HG03457 (cell line): Measurements from ENCODE around the gene ZNF581.

ENCODE experiments used
- ATAC-seq: cut with Tn5 transposase; IDR thresholded peaks from one replicate; pipeline ENCODE4 v1.9.1; 2021; ENCODE audit warnings: moderate number of reproducible peaks; ENCODE audit not compliant: unreplicated experiment

Gene ZNF581, protein sequence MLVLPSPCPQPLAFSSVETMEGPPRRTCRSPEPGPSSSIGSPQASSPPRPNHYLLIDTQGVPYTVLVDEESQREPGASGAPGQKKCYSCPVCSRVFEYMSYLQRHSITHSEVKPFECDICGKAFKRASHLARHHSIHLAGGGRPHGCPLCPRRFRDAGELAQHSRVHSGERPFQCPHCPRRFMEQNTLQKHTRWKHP

DNA sequence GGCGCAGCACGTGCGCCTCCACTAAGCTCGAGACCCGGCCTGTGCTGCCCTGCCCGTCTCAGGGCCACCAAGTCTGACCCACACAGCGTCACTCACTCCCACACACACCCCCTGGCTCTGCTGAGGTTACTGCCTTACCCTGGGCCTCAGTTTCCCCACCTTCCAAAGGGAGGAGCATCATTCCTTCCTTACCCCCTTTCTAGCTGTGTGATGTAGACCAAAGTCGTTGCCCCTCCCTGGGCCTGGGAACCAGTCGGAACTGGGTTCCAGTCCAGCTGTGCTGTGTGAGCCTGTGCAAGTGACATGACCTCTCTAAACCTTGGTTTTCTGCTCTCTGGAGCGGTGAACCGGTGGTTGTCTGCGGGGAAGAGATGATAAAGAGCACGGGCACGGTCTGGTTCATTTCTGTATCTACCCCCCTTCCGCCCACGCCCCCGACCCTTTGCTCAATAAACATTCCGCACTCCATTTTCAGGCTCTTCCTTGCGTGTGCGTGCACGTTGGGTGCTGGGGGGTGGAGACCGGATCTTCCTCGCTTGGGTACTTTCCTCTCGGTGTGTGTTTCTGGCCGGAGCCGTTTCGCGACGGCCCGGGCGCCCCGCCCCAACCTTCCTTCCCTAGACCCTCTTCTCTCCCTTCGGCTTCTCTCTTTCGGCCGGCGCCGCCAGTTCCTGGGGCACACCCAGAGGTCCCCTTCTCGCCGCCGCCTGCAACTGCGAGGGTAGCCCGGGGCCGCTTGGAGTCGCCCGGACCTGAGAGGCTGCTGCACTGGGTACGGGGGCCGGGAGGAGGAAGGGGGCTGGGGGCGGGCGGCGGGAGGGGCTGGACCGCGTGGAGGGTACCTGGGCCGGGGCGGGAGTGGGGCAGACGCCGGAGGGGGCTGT lies at the start of gene ZNF581:
Gene ZNF581, plus strand, starts transcription at position 647 of the 884 bp plus-strand sequence. CDS start 923 bp downstream, outside the sequence.
- no peak for ATAC-seq

DNA sequence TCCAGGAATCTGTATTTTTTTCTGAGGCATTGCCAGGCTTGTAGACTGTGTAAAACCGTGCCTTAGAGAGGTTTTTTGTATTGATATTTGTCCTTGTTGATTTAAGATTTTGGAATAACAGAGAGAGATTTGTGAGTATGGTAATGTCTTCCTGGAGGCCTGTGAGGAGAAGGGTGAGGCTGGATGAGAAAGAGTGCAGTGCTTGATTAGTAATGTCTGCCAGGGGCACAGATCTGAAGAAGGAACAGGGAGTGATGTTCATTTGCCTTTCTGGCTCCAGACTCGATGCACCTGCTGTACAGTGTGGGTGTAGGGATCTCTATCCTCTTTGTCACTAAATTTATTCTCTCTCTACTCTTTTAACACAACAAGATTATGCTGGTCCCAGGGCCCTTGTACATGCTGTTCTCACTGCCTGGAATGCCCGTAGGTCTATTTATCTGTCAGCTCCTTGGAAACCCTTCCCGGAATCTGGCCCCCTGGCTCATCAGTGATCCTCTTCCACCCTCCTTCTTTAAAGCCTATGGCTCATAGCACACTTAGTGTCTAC lies 48.4 kb upstream of the ZNF581 start:
- ATAC-seq, result no peak

DNA sequence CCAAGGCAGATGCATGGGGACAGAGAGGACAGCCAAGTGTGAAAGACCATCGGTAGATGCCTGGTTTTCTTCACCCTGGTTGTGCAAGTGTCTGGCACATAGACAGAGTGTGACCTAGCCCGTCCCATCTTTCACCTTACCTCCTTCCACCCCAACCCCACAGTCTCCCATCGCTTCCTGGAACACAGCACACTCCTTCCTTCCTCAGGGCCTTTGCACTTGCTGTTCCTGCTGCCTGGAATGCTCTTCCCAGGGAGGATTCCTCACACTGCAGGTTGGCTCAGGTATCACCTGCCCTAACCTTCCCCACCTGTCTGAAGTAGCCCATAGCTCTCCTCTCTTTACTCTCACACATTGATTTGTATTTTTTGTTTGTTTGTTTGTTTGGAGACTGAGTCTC lies 47.1 kb upstream of the ZNF581 start:
- no peak for ATAC-seq

DNA sequence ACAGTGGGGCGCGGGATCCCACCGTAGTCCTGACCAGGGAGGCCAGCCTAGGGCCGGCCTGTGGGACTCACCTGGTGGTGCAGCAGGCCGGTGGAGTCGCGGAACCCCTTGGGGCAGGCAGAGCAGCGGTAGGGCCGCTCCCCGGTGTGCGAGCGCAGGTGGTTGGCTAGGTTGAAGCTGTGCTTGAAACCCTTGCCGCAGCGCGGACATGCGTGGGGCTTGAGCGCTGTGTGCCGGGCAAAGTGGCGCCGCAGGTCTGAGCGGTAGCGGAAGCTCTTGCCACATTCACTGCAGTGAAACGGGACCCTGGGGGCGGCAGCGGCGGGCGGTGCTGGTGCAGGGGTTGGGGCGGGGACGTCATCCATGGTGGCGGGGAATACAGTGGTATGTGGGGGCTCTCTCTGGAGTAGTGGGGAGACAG lies 45.9 kb upstream of the ZNF581 start:
- no peak for ATAC-seq

DNA sequence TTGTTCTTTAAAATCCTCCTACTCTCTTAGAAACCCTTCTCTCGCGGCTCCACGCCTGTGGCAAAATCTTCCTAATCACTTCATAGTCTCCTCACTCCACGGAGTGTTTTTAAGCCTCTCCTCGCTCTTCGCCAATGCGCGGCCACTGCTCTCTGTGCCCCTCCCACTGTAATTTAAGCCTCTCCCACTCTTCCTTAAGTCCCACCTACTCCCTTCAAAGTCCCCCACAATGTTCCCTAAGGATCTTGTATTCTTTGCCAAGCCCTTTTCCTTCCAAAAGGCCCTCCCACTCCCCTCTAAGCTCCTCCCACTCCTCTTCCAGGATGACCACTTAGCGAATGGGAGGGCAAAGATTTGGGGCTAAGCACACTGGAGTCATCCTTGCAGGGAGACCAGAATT lies 45.4 kb upstream of the ZNF581 start:
- no peak for ATAC-seq

DNA sequence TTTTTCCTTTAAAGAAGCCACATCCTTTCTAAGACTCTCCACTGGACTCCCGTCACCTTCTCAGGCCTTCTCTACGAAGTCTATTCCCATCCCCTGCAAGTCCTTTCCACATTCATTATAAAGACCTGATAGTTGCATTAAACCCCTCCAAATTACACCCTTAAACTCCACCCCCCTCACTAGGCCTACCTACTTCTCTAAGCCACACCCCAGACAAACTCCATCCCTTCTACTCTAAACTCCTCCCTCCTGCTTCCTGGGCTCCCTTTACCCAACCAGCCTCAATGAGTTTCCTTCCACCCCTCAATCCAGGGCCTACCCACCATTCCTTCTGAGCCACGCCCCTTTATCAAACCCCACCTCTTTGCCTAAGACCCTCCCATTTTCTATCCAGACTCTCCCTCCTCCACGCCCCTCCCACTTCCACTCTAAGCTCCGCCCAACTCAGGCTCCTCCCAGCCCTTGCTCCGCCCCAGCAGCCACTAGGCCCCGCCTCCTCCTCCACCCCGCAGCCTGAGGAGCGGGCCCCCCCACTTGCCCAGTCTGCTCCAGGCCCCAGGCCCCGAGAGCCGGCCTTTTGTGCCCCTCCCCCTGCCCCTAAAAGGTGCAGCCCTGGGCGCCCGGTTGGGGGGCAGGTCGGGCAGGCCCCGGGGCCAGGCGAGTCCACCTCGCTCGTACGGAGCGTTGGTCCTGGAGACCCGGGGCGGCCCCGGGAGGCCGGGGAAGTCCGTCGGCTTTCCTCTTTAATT lies 44.6 kb upstream of the ZNF581 start:
- peak; percentile 38 for ATAC-seq

DNA sequence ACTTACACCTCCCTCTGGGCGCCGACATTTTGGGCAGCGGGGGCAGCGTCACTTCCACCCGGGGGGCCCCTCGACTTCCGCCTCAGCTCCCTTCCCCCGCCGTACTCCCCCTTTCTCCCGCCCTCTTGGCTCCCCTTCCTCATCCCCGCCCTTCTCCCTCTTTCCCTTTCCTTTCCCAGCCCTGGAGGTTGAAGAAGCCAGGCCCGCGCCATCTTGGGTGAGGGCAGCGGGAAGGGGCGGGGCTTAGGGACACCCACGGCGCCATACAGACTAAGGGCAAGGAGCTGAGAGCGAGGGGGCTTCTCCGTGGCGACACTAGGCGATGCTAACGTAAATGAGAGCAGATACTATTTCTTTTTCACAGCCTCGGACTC lies 44.0 kb upstream of the ZNF581 start, which contains the start of gene FIZ1:
Gene FIZ1, minus strand, starts transcription at position 50 of the 374 bp plus-strand sequence. CDS start 1,652 bp downstream, outside the sequence.
- ATAC-seq, result peak; percentile 34

DNA sequence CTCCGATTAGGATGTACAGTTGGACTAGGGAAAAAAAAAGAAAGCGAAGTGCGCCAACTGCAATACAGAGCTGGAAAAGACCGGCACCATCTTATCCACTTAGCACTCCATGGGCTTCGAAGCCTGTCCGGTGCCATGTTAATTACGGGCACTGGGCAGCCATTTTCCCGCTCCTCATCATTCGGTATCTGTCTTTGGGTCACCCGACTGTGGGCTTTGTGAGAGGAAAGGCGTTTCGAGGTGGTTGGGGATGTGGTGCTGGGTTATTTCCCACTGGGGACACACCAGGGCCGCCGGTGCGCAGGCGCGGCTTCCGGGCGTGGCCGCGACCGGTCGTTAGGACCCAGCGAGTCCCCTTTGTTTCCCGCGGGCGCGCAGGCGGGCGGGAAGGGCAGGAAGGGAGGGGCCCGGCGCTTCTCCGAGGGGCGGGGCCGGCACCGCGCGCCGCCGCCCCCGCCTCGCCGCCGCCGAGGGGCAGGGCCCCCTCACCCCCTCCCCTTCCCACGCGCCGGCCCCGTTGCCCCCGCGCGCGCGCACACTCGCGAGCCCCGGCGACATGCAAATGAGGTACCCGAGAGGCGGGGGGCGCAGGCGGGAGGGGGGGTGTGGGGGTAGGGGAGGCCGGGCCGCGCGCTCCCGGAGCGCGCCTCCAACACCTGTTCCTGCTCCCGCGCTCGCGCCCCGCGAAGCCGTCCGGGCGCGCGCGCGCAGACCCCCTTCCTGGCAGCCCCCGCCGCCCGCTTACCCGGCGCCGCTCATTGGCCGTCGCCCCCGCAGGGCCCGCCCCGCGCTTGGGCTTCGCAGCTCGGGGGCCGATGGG lies 43.4 kb upstream of the ZNF581 start, which contains the start of gene ZNF524:
Gene ZNF524, plus strand, starts transcription at position 447 of the 820 bp plus-strand sequence. CDS start 1,825 bp downstream, outside the sequence.
- ATAC-seq, result peak; percentile 31

DNA sequence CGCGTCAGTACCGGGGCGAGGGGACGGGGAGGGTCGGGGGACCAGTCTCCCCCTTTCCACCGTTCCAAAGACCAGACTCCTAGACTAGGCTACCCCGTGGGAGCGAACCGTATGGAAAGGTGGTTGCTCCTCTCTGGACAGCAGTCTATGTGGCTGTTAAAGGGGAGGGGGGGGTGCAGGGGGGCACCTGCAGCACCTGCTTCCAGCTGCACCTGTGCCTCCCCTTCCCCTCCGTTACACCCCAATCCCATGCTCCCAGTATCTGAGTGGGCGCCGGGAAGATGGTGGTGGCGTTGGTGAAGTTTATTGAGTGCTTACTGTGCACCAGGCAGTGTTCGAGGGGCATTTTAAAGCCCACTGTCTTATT lies 42.8 kb upstream of the ZNF581 start:
- ATAC-seq, result no peak

DNA sequence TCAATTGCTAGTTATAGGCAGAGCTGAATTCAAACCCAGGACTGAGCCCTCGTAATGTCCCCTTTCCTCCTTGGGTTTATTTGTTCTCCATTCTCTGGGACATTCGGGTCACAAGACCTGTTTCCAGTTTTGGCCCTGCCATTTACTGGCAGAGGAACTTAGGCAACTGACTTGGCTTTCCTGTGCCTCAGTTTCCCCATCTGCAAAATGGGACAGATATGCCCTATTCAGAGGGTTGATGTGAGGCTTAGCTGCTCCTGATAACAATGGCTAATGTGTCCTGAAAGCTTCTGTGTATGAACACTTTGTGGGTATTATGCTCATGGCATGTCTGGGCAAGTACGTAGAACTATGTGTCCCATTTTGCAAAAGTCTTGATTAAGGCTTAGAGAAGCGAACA lies 42.4 kb upstream of the ZNF581 start:
- no peak for ATAC-seq

DNA sequence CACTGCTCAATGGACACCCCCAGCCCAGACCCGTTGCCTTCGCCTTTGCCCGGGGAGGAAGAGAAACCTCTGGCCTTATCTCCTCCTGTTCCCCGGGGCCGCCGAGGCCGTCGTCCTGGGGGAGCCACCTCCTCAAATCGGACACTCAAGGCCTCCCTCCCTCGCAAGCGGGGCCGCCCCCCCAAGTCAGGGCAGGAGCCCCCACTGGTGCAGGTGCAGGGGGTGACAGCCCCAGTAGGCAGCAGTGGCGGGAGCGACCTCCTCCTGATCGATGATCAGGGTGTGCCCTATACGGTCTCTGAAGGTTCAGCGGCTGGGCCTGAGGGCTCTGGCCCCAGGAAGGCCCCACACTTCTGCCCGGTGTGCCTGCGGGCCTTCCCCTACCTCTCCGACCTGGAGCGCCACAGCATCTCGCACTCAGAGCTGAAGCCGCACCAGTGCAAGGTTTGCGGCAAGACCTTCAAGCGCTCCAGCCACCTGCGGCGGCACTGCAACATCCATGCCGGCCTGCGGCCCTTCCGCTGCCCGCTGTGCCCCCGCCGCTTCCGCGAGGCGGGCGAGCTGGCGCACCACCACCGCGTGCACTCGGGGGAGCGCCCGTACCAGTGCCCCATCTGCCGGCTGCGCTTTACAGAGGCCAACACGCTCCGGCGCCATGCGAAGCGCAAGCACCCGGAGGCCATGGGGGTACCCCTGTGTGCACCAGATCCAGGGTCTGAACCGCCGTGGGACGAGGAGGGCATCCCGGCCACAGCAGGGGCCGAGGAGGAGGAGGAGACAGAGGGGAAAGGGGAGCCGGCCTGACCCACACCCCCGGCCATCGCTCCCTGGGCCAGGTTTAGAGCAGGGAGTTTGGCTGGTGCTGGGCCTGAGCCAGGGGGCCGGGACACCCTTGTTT lies 41.1 kb upstream of the ZNF581 start:
- no peak for ATAC-seq

DNA sequence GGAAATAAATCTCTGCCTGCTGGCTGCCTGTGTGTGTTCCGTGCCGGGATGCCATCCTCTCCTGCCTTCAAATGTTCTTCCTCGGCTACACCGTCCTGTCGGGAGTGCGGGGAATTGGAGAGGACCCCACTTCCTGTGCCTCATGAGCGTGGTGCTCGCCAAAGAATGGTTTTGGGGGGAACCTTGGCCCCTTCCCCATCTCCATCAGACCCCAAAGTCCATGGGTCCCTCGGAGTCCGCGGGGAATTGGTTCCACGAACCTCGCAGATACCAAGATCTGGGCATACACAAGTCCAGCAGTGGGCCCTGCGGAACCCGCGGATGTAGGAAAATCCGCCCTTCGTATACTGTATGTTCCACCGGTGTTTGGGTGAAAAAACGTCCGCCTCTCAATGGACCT lies 40.3 kb upstream of the ZNF581 start:
- ATAC-seq, result no peak

DNA sequence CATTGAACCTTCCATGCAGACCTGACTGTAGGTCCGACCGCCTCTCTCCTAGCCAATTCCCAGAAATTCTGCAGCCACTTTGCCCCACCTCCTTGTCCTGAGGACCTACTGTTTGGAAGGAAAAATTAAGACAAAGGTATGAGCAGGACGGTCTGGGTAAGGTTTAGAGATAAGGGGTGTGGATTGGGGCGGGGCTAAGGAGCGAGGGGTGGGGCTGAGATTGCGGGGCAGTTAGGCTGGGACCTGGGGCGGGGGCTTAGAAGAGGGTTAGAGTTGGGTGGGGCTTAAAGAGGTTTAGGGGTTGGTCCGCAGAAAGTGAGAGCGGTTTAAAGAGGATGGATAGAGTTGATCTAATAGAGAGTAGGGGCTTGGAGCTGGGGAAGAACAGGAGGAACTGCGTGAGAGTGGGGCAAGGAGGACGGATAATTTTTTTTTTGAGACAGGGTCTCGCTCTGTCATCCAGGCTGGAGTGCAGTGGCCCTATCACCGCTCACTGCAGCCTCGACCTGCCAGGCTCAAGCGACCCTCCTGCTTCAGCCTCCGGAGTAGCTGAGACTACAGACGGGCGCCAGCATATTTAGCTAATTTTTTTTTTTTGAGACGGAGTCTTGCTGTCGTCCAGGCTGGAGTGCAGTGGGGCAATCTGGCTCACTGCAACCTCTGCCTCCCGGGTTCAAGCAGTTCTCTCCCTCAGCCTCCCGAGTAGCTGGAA lies 39.7 kb upstream of the ZNF581 start:
- no peak for ATAC-seq

DNA sequence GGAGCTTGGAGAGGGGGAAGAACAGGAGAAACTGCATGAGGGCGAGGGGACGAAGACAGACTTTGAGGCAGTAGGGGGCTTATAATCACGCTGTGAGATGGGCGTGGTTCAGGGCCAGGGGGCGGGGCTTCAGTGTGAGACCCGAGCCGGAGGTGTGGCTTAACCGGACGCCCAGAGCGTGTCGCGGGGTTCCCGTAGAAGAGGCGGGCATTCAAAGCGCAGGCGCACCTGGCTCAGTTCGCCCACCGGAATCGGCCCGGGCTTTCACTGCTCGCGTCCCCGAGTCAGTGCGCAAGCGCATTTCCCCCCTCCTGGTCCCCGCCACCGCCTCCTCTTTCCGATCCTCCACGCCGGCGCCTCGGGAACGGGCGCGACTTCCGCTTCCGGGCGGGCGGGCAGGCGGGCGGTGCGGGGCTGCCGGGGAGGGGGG lies 38.2 kb upstream of the ZNF581 start:
- ATAC-seq, result peak; percentile 41

DNA sequence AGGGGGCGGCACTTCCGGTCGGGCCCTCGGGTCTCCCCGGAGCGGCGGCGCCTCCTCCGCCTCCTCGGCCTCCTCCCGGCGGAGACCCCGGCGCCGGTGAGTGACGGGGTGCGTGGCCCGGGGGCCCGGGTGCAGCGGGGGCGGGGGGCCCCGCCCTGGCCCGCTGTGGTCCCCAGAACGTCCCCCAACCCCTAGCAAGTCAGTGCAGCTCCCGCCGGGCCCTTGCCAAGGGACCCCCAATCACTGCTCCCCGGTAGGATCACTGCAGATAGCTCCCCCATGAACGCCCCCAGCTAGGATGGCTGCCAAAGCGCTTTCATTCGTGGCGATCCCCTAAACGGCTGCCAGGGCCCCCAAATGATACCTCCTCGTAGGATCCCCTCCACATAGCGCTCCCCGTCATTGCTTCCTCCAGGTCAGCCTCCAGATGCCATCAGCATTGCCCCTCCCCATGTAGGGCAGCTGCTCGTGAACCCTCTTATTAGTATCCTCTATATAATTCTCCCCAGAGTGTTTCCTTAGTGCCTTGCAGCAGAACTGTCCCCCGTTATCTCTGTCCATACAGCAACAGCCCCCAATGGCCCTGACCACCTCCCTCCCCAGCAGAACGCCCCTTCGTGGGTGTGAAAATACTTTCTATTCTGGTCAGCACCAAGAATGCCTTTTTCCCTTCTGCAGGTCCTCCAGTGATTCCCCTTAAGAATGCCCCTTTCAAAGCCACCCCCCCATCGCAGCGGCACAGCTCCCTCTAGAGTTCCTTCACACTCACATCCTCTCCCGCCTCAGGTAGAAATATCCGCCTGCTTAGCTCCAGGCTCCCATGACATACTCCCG lies 37.6 kb upstream of the ZNF581 start, which contains the start of gene ZNF865:
Gene ZNF865, plus strand, starts transcription at position 11 of the 834 bp plus-strand sequence. CDS start 7,972 bp downstream, outside the sequence.
- ATAC-seq, result no peak

DNA sequence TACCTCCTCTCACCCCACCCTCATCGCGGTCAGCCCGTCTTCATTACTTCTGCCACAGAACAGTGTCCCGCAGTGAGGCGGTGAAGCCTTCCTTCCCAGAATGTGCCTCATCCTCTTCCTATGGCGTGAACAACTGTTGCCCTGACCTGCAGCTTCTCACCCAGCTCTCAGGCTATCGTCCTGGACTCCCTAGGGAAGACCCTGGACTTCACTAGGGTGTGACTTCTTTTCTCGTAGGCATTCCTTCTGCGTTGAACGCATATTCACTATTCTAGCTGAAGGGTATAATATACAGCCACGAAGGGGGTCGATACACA lies 37.0 kb upstream of the ZNF581 start:
- no peak for ATAC-seq

DNA sequence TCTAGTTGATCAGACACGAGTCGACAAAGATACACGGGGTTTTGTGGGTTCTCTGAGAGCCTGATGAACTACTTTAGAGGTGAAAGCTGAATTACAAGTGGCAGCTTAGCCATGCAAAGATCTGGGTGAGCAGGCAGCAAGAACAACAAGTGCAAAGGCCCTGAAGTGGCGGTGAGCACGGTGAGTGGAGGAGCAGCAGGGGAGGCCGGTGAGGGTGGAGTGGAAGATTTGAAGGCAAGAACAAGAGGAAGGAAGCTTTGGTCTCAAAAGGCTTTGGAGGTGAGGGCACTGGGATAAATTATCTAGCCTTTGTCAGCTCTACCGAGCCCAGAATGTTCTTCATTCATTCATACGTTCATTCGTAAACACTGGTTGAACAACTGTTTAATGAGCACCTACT lies 36.6 kb upstream of the ZNF581 start:
- no peak for ATAC-seq

DNA sequence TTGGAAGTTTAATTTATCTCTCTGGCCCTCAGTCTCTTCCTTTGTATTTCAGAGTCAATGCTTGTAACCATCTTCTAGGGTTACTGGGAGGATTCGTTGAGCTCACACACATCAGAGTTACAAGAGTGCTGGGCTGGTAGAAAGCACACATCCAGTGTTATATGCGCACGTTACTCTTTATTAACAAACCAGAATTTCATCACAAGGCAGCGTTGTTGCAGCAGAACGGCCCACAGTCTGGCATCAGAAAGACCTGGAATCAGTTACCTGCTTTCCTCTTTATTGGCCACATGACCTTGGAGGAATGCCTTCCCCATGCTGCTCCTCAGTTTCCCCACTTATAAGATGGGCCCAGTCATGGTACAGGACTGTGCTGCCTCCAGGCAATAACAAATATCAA lies 34.1 kb upstream of the ZNF581 start:
- no peak for ATAC-seq
